HT1080 (cell line): Measurements from ENCODE around the gene DNAI4. TPM values are rescaled to one million over a fixed set of nuclear protein-coding genes. Genes with fewer than 3 reads are reported as not detected.
"Not testable (repeated sequence)": the region's sequence is repeated elsewhere in the genome, so short reads cannot be mapped to it uniquely, and the experiment has no call there.

Experiments
- DNase-seq: peaks from one replicate; pipeline ENCODE4 v3.0.0-alpha.2; 2015; ENCODE audit warnings: low read depth
- polyA plus RNA-seq, 2 experiments: library from polyadenylated mRNA; depleted of rRNA; stranded (reverse); fragments of >200 nt; gene quantifications; 2 replicates each; pipeline ENCODE4 v1.2.3, GENCODE V29; 2015
- total RNA-seq: library from RNA; depleted of rRNA; stranded (reverse); fragments of >200 nt; shearing (Covaris generic); gene quantifications from 2 replicates; pipeline ENCODE4 v1.2.3, GENCODE V29; 2014; rRNA removed

Gene DNAI4, protein sequence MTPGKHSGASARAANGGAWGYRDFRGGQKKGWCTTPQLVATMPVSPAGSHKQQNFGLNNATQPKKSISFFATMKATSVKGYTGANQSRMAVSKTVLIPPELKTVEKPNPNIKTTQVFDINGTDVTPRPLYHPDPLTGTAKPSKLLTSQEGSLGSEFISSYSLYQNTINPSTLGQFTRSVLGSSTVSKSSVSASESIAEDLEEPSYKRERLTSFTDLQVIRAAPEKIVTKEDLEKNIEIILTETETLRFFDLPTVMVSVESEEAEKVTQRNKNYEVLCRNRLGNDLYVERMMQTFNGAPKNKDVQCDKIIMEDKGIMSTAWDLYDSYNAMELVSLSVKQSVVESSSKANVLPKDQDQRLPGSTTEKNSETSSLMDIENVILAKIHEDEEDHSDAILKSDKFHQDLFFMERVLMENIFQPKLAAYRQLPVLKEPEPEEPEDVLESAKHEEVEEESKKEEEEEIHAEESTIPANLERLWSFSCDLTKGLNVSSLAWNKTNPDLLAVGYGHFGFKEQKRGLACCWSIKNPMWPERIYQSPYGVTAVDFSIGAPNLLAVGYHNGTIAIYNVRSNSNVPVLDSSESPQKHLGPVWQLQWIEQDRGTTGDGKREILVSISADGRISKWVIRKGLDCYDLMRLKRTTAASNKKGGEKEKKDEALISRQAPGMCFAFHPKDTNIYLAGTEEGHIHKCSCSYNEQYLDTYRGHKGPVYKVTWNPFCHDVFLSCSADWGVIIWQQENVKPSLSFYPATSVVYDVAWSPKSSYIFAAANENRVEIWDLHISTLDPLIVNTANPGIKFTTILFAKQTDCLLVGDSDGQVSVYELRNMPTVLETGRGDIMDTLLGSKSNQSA
- total RNA-seq, result 0.30 and 0.31 TPM in 2 replicates
- 0.14 and 0.91 TPM in 2 replicates for polyA plus RNA-seq (2015; cell fraction: cytosol; rRNA removed)
- 0.18 and 1.1 TPM in 2 replicates for polyA plus RNA-seq (2015; cell fraction: nucleus; rRNA removed)

- DNase-seq, result peak; percentile 99
These were observed at the start of gene DNAI4, which contains the start of gene MIER1 for GRCh38 chr1:66924756-66925557. Gene DNAI4, minus strand, starts transcription at chr1:66924856. Its CDS starts 25 bp downstream, at chr1:66924831. Gene MIER1, plus strand, starts transcription at chr1:66924990. Its CDS starts 39 bp downstream, at chr1:66925029.

DNA sequence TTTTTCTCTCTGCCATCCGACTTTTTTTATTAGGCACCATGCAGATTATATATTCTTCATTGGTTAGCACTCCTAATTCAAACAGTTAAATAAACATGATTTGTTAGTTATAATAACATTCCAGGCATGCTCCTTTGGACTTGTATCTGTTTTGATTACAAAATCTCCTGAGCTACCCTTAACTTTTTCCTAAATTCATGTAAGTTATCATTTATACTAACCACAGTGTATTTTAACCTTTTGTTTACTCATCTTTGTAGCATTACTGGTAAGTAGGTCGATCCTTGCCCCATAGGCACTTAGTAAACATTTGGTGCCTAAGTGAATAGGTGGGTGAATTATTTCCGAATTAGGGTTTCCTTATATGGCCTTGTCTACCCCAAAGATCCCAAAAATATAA lies 43.9 kb upstream of the DNAI4 start:
- no peak for DNase-seq

GRCh38 chr1:66966188-66966873 lies 41.7 kb upstream of the DNAI4 start:
- not testable (repeated sequence) for DNase-seq

DNA sequence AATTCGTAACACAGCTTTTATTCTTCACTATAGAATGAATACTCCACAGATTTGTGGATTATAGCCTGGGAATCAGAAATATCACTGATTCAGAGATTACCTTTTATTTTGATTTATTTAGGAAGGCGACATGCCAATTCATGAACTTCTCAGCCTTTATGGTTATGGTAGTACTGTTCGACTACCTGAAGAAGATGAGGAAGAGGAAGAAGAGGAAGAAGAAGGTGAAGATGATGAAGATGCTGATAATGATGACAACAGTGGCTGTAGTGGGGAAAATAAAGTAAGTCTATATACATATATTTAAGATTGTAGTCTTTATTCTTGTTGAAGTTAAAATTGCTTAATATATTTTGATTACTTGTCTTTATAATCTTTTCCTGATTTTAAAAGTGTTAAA lies 33.3 kb upstream of the DNAI4 start:
- no peak for DNase-seq

- DNase-seq, result no peak
These were observed 29.6 kb upstream of the DNAI4 start for GRCh38 chr1:66954208-66954607.

DNA sequence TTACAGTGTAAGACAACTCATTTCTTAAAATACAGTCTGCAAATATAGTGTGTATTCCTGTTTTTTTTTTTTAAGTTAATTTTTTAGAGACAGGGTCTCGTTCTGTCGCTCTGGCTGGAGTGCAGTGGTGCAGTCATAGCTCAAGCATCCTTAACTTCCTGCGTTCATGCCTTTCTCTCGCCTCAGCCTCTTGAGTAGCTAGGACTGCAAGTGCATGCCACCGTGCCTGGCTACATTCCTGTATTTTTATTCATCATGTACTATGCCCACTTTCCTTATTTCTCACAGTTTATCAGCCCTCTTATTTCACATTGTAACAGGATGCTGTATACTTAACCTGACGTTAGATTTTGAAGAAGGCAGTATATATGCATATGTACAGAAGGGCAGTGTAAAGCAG lies 26.9 kb upstream of the DNAI4 start:
- peak; percentile 62 for DNase-seq

- no peak for DNase-seq
These were observed 22.6 kb upstream of the DNAI4 start for GRCh38 chr1:66947267-66947666.

DNA sequence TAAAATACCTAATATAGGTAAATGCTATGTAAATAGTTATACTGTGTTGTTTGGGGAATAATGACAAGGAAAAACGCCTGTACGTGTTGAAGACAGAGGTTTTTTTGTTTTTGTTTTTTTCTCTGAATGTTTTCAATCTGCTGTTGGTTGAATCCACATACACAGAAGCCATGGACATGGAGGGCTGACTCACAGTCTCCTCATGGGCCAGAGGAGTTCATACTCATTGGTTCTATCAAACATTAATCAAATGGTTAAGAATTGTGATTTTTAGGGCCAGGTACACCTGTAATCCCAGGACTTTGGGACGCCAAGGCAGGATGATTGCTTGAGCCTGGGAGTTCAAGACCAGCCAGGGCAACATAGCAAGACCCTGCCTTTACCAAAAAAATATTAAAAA lies 20.7 kb upstream of the DNAI4 start:
- DNase-seq, result no peak

GRCh38 chr1:66944330-66945274 lies 19.9 kb upstream of the DNAI4 start:
- DNase-seq, result peak; percentile 88

DNA sequence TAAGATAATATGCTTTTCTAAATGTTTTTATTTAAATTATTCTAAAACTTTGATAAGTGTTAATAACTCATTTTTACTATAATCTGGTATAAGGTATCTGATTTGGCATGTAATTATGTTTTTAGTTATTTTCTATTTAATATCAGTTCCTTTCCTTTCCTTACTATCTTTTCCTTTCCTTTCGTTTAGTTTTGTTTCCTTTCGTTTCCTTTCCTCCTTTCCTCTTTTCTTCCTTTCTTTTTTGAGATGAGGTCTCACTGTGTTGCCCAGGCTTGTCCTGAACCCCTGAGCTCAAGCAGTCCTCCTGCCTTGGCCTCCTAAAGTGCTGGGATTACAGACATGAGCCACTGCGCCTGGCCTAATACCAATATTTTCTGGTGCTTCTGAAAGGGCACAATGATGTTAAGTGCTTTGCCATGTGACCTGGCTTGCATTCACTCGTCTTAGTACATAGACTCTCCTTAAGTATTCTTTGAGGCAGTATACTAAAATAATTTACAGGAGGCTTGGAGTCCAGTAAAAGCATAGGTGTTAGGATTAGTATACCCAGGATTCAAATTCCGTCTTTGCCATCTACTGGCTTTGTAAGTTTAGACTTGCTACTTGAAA lies 18.8 kb upstream of the DNAI4 start:
- no peak for DNase-seq

DNA sequence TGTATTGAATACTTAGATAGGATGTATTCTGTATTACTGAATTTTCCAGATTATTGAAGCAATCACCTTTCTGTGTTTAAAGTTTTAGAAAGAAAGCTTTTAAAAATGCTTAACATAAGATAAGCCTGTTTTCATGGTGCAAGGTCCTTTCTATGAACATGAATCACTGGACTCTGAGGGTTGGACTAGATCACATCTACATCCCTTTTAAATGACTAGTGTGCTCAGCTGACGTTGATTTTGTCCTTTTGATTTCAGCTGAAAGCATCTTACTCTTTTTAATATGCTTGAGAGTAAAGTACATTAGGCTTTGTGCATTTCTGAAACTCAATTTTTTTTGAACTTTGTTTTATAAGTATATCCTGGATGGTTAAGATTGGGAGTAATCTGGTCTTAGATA lies 16.3 kb upstream of the DNAI4 start:
- no peak for DNase-seq

DNA sequence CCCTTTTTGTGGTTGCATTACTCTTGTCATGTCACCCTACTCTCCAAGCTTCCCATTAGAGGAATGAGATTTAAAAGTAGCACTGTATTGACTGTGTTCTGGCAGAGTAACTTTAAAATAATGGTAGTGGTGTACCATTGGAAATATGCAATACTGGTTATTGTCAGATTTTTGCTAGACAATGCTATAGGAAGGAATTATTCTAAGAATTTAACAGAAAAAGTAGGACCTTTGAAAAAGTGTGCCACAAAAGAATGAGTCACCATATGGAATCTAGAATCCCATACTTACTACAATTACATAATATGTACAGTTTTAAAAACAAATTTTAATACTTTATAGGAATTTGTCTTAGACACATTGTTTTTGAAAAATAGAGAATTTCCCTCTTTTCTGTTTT lies 14.0 kb upstream of the DNAI4 start:
- DNase-seq, result peak; percentile 43

DNA sequence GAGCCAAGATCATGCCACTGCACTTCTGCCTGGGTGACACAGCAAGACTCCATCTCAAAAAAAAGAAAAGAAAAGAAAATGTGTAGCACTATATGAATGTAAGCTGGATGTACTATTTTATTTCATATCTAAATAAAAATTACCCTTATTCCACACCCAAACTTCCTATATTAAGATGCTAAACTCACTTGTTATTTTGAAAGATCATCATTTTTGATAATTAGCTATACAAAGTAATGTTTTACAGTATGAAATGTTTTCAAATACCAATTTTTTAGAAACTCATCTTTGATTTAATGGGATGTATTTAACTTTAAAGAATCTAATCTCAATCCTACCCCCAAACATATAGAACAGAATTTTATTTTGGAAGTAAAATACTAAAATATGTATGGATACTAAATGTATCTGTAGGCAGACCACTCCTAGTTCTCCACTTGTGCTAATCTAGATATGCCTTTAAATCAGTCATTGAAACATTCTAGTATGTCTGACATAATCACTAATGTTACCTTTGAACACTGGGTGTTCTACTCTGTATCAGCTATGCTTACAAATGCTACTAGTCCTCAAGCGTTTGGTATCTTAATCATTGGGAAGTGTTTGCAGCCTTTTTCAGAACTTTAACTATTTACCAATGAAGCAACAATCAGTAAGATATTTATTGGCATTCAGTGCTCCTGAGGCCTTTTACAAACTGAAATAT lies 13.0 kb upstream of the DNAI4 start:
- DNase-seq, result no peak

GRCh38 chr1:66933887-66934700 lies 9.4 kb upstream of the DNAI4 start:
- DNase-seq, result no peak

DNA sequence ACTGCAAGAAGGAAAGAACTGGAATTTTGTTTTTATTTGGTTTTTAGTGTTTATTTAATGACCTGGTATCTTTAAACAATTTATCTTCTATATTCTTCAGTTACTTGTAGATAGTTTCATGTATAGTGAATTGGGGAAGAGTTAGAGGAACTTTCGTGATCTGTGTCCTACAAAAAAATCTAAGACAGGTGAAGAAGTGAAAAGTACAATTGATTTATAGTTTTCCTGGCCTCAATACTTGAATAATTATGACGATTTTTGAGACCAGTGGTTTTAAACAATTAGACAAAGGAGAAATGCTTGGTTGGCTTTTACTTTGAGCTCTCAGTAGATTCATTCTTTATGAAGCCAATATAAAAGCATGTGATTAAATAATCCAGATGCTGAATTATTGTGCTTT lies 7.6 kb upstream of the DNAI4 start:
- no peak for DNase-seq

DNA sequence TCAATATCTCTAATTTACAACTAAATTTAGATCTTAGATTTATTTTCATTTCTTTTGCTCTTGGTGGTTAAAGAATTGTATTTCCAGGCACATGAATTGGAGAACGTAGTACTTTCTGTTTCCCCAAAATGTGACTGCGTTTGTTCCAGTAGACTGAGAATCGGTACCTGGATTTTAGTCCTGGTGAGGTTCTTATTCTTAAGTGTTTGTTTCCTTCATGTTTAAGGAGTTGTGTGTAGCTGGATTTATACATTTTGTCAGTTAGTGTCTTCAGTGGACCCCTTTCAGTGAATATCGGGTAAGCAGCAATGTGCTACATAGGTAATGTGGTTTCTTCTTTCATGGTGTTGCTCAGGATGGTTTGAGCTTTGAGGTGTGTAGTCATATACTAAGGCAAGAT lies 6.9 kb upstream of the DNAI4 start:
- no peak for DNase-seq

GRCh38 chr1:66930823-66931174 lies 6.1 kb upstream of the DNAI4 start:
- no peak for DNase-seq
